ENCODE results near the gene HIPK1. TPM values are rescaled to one million over a fixed set of nuclear protein-coding genes. Genes with fewer than 3 reads are reported as not detected.

Gene HIPK1
- total and polyA plus RNA-seq, 10 donors, result 7.1 to 92.3 (median 75.5) TPM

DNA sequence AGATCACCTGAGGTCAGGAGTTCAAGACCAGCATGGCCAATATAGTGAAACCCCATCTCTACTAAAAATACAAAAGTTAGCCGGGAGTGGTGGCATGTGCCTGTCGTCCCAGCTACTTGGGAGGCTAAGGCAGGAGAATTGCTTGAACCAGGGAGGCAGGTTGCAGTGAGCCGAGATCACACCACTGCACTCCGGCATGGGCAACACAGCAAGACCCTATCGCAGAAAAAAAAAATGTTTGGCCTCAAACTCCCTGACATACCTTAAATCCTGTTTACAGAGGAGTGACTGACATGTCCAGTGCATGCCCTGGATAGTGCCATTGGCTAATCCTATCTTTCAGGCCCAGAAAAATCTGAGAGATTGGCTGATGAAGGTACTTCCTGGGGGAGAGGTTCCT is 12.2 kb upstream of the HIPK1 start:
- Histone ChIP-seq H3K4me1 (peaks cover 0 to 8% (median 0%) of the 10 kb centered on the region in 6 donors), H3K27me3 (replicated peaks in 1 of 7) (no peaks in the 10 kb centered on the region), H3K4me3 (no peak overlapping the region), H3K36me3 (peaks cover 0 to 12% (median 6%) of the 10 kb centered on the region in 6 donors), H3K27ac (no peak overlapping the region), H3K9me3 (no peaks in the 10 kb centered on the region)
- no peak for DNase-seq
- intact Hi-C loops (cut with DNase I; ENCODE audit: low total_unique reads), result no loop called here
- WGBS, 5 donors, result 93 to 98% (median 95%) methylated on average over 5 of the region's 5 CpGs
- TF ChIP-seq POLR2A (IDR thresholded peaks at IDR 0.05), result no peak
- TF ChIP-seq POLR2AphosphoS5 (IDR thresholded peaks at IDR 0.05), result no peak
- TF ChIP-seq, protein P1, sequence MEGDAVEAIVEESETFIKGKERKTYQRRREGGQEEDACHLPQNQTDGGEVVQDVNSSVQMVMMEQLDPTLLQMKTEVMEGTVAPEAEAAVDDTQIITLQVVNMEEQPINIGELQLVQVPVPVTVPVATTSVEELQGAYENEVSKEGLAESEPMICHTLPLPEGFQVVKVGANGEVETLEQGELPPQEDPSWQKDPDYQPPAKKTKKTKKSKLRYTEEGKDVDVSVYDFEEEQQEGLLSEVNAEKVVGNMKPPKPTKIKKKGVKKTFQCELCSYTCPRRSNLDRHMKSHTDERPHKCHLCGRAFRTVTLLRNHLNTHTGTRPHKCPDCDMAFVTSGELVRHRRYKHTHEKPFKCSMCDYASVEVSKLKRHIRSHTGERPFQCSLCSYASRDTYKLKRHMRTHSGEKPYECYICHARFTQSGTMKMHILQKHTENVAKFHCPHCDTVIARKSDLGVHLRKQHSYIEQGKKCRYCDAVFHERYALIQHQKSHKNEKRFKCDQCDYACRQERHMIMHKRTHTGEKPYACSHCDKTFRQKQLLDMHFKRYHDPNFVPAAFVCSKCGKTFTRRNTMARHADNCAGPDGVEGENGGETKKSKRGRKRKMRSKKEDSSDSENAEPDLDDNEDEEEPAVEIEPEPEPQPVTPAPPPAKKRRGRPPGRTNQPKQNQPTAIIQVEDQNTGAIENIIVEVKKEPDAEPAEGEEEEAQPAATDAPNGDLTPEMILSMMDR (IDR thresholded peaks at IDR 0.05 in 8 of 11, conservative IDR thresholded peaks at IDR 0.05 in 3 of 11), result no peak

DNA sequence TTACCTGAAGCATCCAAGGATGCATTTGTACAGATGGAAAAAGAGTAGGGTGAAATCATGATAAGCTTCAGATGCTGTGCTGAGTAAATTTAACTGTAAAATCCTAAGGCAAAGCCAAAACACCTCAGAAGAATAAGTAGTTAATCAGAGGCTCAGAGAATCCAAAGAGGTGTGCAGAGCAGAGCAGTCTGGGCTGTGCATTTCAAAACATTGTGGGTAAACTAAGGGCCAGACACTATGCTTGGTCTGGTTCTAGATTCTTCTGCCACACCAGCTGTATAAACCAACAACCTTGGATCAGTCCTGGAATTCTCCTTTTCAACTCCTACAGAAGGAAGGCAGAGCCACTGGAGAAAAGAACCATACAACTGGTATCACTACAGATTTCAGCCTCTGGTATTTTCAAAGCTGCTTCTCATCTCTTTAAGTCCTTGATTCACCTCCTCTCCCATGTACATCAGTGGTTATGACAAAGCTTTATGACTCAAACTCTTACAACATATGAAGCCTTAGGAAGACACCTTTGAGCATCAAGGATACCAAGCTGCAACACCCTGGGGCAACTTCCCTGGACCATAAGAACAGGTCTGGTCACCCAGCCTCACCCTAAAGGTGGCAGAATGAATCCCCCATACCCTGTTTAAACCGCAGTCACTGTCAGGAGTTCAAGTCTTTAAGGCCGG is 11.6 kb upstream of the HIPK1 start:
- intact Hi-C loops (cut with DNase I; ENCODE audit: low total_unique reads), result no loop called here
- H3K4me3 ChIP-seq, result no peak overlapping the region
- H3K27me3 ChIP-seq (replicated peaks in 1 of 7), result no peaks in the 10 kb centered on the region
- H3K9me3 ChIP-seq, result no peaks in the 10 kb centered on the region
- TF ChIP-seq POLR2A (IDR thresholded peaks at IDR 0.05) (no peak), POLR2AphosphoS5 (IDR thresholded peaks at IDR 0.05) (no peak)
- TF ChIP-seq, protein P1 (IDR thresholded peaks at IDR 0.05 in 8 of 11, conservative IDR thresholded peaks at IDR 0.05 in 3 of 11), result no peak
- DNase-seq, result no peak
- peaks cover 0 to 8% (median 0%) of the 10 kb centered on the region in 6 donors for H3K4me1 ChIP-seq
- WGBS, 5 donors, result 83 to 100% (median 93%) methylated on average over 2 of the region's 2 CpGs
- no peak overlapping the region for H3K27ac ChIP-seq
- H3K36me3 ChIP-seq, result peaks cover 0 to 6% (median 2%) of the 10 kb centered on the region in 6 donors

DNA sequence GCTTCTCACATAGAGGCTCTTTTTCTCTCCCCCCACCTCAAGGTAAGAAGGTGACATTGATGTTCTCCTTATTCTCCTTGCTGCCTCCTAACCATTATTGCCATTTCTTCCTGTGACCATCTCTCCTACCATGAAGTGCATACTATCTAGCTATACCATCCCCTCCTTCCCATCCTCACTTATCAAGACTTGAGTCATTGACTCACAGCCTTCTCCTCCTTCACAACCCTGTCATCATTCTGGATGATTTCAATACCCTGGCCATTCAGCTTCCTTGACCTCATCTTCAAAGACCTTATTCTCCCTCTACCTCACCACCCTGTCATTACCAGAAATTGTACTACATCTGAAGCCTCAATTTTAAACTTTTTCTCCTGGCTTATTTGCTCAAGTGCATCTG is 10.9 kb upstream of the HIPK1 start:
- no peak for DNase-seq
- intact Hi-C loops (cut with DNase I; ENCODE audit: low total_unique reads), result no loop called here
- Histone ChIP-seq H3K27ac (no peak overlapping the region), H3K4me1 (peaks cover 0 to 3% (median 0%) of the 10 kb centered on the region in 6 donors), H3K36me3 (no peaks in the 10 kb centered on the region), H3K9me3 (no peaks in the 10 kb centered on the region), H3K27me3 (replicated peaks in 1 of 7) (no peaks in the 10 kb centered on the region), H3K4me3 (no peak overlapping the region)
- TF ChIP-seq POLR2AphosphoS5 (IDR thresholded peaks at IDR 0.05) (no peak), POLR2A (IDR thresholded peaks at IDR 0.05) (no peak)
- TF ChIP-seq, protein P1 (IDR thresholded peaks at IDR 0.05 in 8 of 11, conservative IDR thresholded peaks at IDR 0.05 in 3 of 11), result no peak

DNA sequence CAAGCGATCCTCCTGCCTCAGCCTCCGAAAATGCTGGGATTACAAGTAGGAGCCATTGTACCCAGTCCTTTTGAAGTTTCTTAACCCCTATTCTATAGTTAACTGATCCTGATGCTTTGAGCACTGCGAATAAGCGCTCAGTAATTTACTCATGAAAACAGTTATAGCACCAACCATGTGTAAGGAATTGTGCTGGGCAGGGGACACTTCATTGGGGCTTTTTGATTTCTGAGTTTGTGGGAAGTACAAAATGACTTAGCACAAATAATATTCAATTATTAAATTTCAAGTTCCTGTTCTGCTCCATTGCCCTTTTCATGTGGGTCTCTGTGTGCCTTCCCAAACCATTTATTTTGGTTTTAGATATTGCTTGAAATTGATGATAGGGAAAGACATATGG is 6.2 kb upstream of the HIPK1 start:
- intact Hi-C loops (cut with DNase I; ENCODE audit: low total_unique reads), result no loop called here
- WGBS, 5 donors, result 72 to 98% (median 97%) methylated on average over 4 of the region's 4 CpGs
- Histone ChIP-seq H3K36me3 (no peaks in the 10 kb centered on the region), H3K4me1 (peaks cover 0 to 6% (median 3%) of the 10 kb centered on the region in 6 donors), H3K27ac (no peak overlapping the region), H3K27me3 (replicated peaks in 1 of 7) (no peaks in the 10 kb centered on the region), H3K9me3 (no peaks in the 10 kb centered on the region), H3K4me3 (no peak overlapping the region)
- no peak for TF ChIP-seq POLR2A (IDR thresholded peaks at IDR 0.05)
- no peak for TF ChIP-seq POLR2AphosphoS5 (IDR thresholded peaks at IDR 0.05)
- TF ChIP-seq, protein P1 (IDR thresholded peaks at IDR 0.05 in 8 of 11, conservative IDR thresholded peaks at IDR 0.05 in 3 of 11), result no peak
- DNase-seq, result no peak

Measured in spleen (tissue), 11 donors.